GM12865 (cell line): Measurements from ENCODE around the gene PMEPA1.
A peak's percentile ranks its signal among the peaks of the same experiment; 100 is the strongest.

Experiments used
- DNase-seq: peaks from one replicate; pipeline ENCODE4 v3.0.0; 2010; ENCODE audit warnings: low read depth
- H3K4me3 ChIP-seq: 2 replicates; pipeline ENCODE4 v1.5.1; 2011; ENCODE audit warnings: mild to moderate bottlenecking, low read depth, low read length, control low read depth
- CTCF ChIP-seq: IDR thresholded peaks from 2 replicates; pipeline ENCODE4 v1.5.1; 2011; ENCODE audit warnings: low read length, control low read depth, low read depth, inconsistent platforms; ENCODE audit not compliant: insufficient read depth; ENCODE audit errors: missing control alignments

PMEPA1 gene

GRCh38 chr20:57624124-57624523 lies 85.7 kb downstream of the PMEPA1 start:
- H3K4me3 ChIP-seq, result no peak overlapping the region
- no peak for DNase-seq
- TF ChIP-seq CTCF, result no peak

DNA sequence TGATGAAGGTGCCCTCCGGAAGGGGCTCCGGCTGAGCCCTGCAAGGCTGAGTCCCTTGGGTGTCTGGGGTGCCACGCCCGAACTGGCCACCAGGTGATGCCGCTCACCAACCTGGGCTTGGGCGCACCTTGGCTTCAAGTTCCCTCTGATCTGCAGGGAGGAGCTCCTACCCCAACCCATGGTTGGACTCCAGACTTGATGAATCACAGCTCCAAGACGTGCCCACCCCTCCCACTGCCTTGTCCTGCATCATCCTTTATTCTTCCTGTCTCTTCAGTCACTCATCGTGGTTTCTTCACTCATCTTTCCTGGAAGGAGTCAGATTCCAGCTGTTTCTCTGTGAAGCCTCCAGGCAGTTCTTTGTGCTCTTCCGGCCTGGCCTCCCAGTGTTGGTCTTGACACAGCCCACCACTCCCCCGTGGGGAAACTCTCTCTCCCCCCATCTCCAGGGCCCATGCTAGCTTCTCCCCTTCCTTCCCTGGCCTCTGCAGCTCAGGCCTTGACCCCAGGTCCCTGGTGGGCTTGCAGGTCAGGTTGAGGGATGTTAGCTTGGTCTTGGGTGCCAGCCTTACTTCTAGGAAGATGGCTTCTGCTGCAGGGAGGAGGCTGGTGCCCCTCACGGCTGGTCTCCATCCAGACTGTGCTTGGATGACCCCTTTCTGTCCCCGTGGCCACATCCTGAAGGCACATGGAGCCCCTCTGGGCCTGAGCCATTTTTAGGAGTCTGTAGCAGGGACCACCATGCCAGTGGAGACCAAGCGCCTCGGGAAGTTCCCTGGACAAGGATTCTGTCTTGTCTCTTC lies 87.0 kb downstream of the PMEPA1 start:
- no peak overlapping the region for H3K4me3 ChIP-seq
- DNase-seq, result peak; percentile 72
- TF ChIP-seq CTCF, result peak; percentile 94

GRCh38 chr20:57622201-57622570 lies 87.6 kb downstream of the PMEPA1 start:
- no peak for DNase-seq
- H3K4me3 ChIP-seq, result no peak overlapping the region
- no peak for TF ChIP-seq CTCF

GRCh38 chr20:57621421-57622200 lies 88.2 kb downstream of the PMEPA1 start:
- H3K4me3 ChIP-seq, result no peak overlapping the region
- no peak for TF ChIP-seq CTCF
- DNase-seq, result no peak

DNA sequence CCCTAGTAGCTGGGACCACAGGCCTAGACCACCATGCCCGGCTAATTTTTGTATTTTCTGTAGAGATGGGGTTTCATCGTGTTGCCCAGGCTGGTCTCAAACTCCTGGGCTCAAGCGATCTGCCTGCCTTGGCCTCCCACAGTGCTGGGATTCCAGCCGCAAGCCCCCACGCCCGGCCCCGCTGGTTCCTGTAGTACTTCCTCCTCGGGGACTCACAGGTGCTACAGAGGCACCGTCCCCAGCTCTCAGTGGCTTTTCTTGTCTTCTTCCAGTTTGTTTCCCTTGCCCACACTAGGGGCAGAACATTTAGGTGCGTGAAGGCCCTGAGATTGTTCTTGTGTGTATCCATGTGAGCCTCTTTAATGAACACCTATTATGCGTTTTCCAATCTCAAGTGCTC lies 88.8 kb downstream of the PMEPA1 start:
- DNase-seq, result peak; percentile 50
- peak overlapping the region; percentile 53 for H3K4me3 ChIP-seq
- no peak for TF ChIP-seq CTCF

- peak; percentile 93 for DNase-seq
- H3K4me3 ChIP-seq, result peak within 1 kb of the TSS; percentile 53
- TF ChIP-seq CTCF, result no peak
These were observed 89.4 kb downstream of the PMEPA1 start, which contains the start of gene ZBP1 for GRCh38 chr20:57620274-57620990. Gene ZBP1, minus strand, starts transcription at chr20:57620426. Its CDS starts 131 bp downstream, at chr20:57620295.
